HCT116 (cell line): ENCODE measurements around the gene CCDC187. TPM values are rescaled to one million over a fixed set of nuclear protein-coding genes. Genes with fewer than 3 reads are reported as not detected.

Source experiments
- ATAC-seq: fragments of 200-7000 bp; cut with Tn5 transposase; 2 replicates; pipeline ENCODE4 v1.9.1; 2020; ENCODE audit warnings: mild to moderate bottlenecking, moderate library complexity
- BruUV-seq: library from RNA; stranded (reverse); fragments of 400-500 nt; replicated peaks from 2 replicates; lab custom pipeline; 2021; lab: Mats Ljungman, UMichigan
- CTCF ChIA-PET: fragments of 300-600 bp; sonication (Branson Sonifier 250); formaldehyde crosslinking; loops from one replicate; lab custom pipeline; 2021; ENCODE audit warnings: antibody characterized with exemption; lab: Charles Lee
- POLR2A ChIA-PET: fragments of 300-600, 350-600 bp; sonication (Branson Sonifier 250); formaldehyde crosslinking; loops from one replicate; lab custom pipeline; 2021; ENCODE audit warnings: antibody characterized with exemption; lab: Charles Lee
- RAD21 ChIA-PET, 2 experiments: fragments of 300-600 bp; sonication (Branson Sonifier 250); formaldehyde crosslinking; loops; one replicate each; lab custom pipeline; 2023; ENCODE audit warnings: low total read pairs in 2 of 2; ENCODE audit not compliant: uncharacterized antibody in 2 of 2, unreplicated experiment in 2 of 2, low non-redundant PET in 1 of 2; lab: Charles Lee
- DNase-seq: peaks from one replicate; pipeline ENCODE4 v3.0.0-alpha.2; 2010; ENCODE audit warnings: low read depth, low spot score
- H2AFZ ChIP-seq: fragments of 200-600 bp; shearing (Covaris generic), sonication (generic); 2 replicates; pipeline ENCODE4 v1.6.1; 2017; ENCODE audit warnings: low read depth, mixed run types, mixed read lengths, antibody characterized with exemption, low read length; ENCODE audit not compliant: poor library complexity, severe bottlenecking
- H3K27ac ChIP-seq: 2 replicates; pipeline ENCODE4 v1.5.1; 2012; ENCODE audit warnings: low read depth, low read length
- H3K27me3 ChIP-seq: fragments of 200-600 bp; sonication (generic); 2 replicates; pipeline ENCODE4 v1.6.1; 2016; ENCODE audit warnings: mixed run types, low read length, mixed read lengths; ENCODE audit not compliant: insufficient read depth
- H3K36me3 ChIP-seq, 2 experiments: fragments of 200-500 bp in 1 of 2; fragments of 200-600 bp in 1 of 2; sonication (Bioruptor generic) in 1 of 2; sonication (generic) in 1 of 2; 2 replicates each; pipeline versions ENCODE4 v1.5.1 to v1.6.1; 2014 to 2016; ENCODE audit warnings: low read length in 2 of 2, inconsistent platforms in 1 of 2, mixed read lengths in 1 of 2, mixed run types in 1 of 2; ENCODE audit not compliant: insufficient read depth in 2 of 2, control insufficient read depth in 1 of 2
- H3K4me1 ChIP-seq, 2 experiments: fragments of 200-600 bp in 1 of 2; sonication (generic) in 1 of 2; 2 replicates each; pipeline versions ENCODE4 v1.5.1 to v1.6.1; 2012 to 2017; ENCODE audit warnings: low read length in 2 of 2, inconsistent platforms in 1 of 2, mild to moderate bottlenecking in 1 of 2, mixed read lengths in 1 of 2, mixed run types in 1 of 2, moderate library complexity in 1 of 2; ENCODE audit not compliant: insufficient read depth in 2 of 2, control insufficient read depth in 1 of 2
- H3K4me2 ChIP-seq: fragments of 200-600 bp; sonication (generic); 2 replicates; pipeline ENCODE4 v1.6.1; 2017; ENCODE audit warnings: mixed run types, low read length, mixed read lengths
- H3K4me3 ChIP-seq, 2 experiments: fragments of 200-600 bp in 1 of 2; sonication (generic) in 1 of 2; replicated peaks in 1 of 2; 2 replicates each; pipeline ENCODE4 v1.5.1; 2011 to 2016; ENCODE audit warnings: low read length in 2 of 2, control low read depth in 1 of 2, low read depth in 1 of 2, mild to moderate bottlenecking in 1 of 2, mixed read lengths in 1 of 2, mixed run types in 1 of 2
- H3K79me2 ChIP-seq: fragments of 200-600 bp; sonication (generic); 2 replicates; pipeline ENCODE4 v1.6.1; 2017; ENCODE audit warnings: mild to moderate bottlenecking, mixed run types, low read length, moderate library complexity, mixed read lengths; ENCODE audit not compliant: insufficient read depth
- H3K9ac ChIP-seq: fragments of 200-600 bp; sonication (generic); 2 replicates; pipeline ENCODE4 v1.6.1; 2016; ENCODE audit warnings: low read length, mixed read lengths
- H3K9me2 ChIP-seq: fragments of 200-600 bp; sonication (generic), shearing (Covaris generic); 2 replicates; pipeline ENCODE4 v1.6.1; 2017; ENCODE audit warnings: mixed run types, mild to moderate bottlenecking, moderate library complexity; ENCODE audit not compliant: insufficient read depth
- H3K9me3 ChIP-seq, 2 experiments: fragments of 200-500 bp in 1 of 2; fragments of 200-600 bp in 1 of 2; sonication (Bioruptor generic) in 1 of 2; sonication (generic) in 1 of 2; 2 replicates each; pipeline ENCODE4 v1.6.1; 2014 to 2017; ENCODE audit warnings: low read length in 2 of 2, mixed read lengths in 2 of 2, inconsistent platforms in 1 of 2, low read depth in 1 of 2, mild to moderate bottlenecking in 1 of 2, mixed run types in 1 of 2, moderate library complexity in 1 of 2; ENCODE audit not compliant: control insufficient read depth in 1 of 2, insufficient read depth in 1 of 2
- H4K20me1 ChIP-seq: fragments of 200-600 bp; sonication (generic), shearing (Covaris generic); 2 replicates; pipeline ENCODE4 v1.6.1; 2017; ENCODE audit warnings: mixed run types, mild to moderate bottlenecking, moderate library complexity; ENCODE audit not compliant: insufficient read depth
- CBX3 ChIP-seq: IDR thresholded peaks from 2 replicates; pipeline ENCODE4 v1.6.1; 2012; ENCODE audit warnings: low read depth
- CEBPB ChIP-seq: IDR thresholded peaks from 2 replicates; pipeline ENCODE4 v1.6.1; 2012; ENCODE audit warnings: low read depth
- CTCF ChIP-seq, 3 experiments: fragments of 200-600 bp in 1 of 3; sonication (generic) in 1 of 3; IDR thresholded peaks in 2 of 3; conservative IDR thresholded peaks in 1 of 3; 2 replicates each; pipeline ENCODE4 v1.5.1; 2012 to 2017; ENCODE audit warnings: low read depth in 2 of 3, low read length in 2 of 3, antibody characterized with exemption in 1 of 3, borderline replicate concordance in 1 of 3, control low read depth in 1 of 3, mild to moderate bottlenecking in 1 of 3, mixed read lengths in 1 of 3, mixed run types in 1 of 3, moderate library complexity in 1 of 3; ENCODE audit not compliant: insufficient read depth in 1 of 3
- ELF1 ChIP-seq: IDR thresholded peaks from 2 replicates; pipeline ENCODE4 v1.6.1; 2012; ENCODE audit warnings: low read depth, borderline replicate concordance
- EZH2 ChIP-seq: fragments of 200-600 bp; sonication (generic); IDR thresholded peaks from 2 replicates; pipeline ENCODE4 v1.6.1; 2017; ENCODE audit warnings: antibody characterized with exemption, mixed run types
- EZH2phosphoT487 ChIP-seq: fragments of 200-600 bp; IDR thresholded peaks from 2 replicates; pipeline ENCODE4 v1.6.1; 2018; ENCODE audit warnings: antibody characterized with exemption, borderline replicate concordance
- JUND ChIP-seq: IDR thresholded peaks from 2 replicates; pipeline ENCODE4 v1.6.1; 2012
- POLR2AphosphoS5 ChIP-seq: IDR thresholded peaks from 2 replicates; pipeline ENCODE4 v1.6.1; 2011; ENCODE audit warnings: mild to moderate bottlenecking, low read depth, low read length, moderate library complexity
- SIN3A ChIP-seq: IDR thresholded peaks from 2 replicates; pipeline ENCODE4 v1.6.1; 2012; ENCODE audit warnings: low read depth
- SRF ChIP-seq: IDR thresholded peaks from 2 replicates; pipeline ENCODE4 v1.6.1; 2012; ENCODE audit warnings: low read depth
- YY1 ChIP-seq: IDR thresholded peaks from 2 replicates; pipeline ENCODE4 v1.6.1; 2011; ENCODE audit warnings: low read length, low read depth, moderate library complexity, mild to moderate bottlenecking; ENCODE audit not compliant: insufficient replicate concordance; ENCODE audit errors: extremely low read depth
- ZBTB33 ChIP-seq: IDR thresholded peaks from 2 replicates; pipeline ENCODE4 v1.6.1; 2011; ENCODE audit warnings: mild to moderate bottlenecking, low read length, moderate library complexity; ENCODE audit not compliant: insufficient replicate concordance; ENCODE audit errors: extremely low read depth
- ZFX ChIP-seq: fragments of 450-650 bp; IDR thresholded peaks from 2 replicates; pipeline ENCODE4 v1.6.1; 2017
- ZNF274 ChIP-seq: fragments of 200-500 bp; sonication (Bioruptor generic); IDR thresholded peaks from 2 replicates; pipeline ENCODE4 v1.6.1; 2014; ENCODE audit warnings: mild to moderate bottlenecking, low read depth, low read length, inconsistent platforms
- intact Hi-C: fragments of 100-400 bp; cut with micrococcal nuclease; formaldehyde crosslinking; loops from 2 replicates; pipeline ENCODE4 v1.10.0; 2022
- total RNA-seq: library from RNA; stranded (reverse); gene quantifications from one replicate; pipeline ENCODE4 v1.2.1, GENCODE V29; 2021; ENCODE audit not compliant: unreplicated experiment

CCDC187 gene
- total RNA-seq, 1 experiment from 2014 or later: 4.6 TPM

- H3K4me3 ChIP-seq: peak overlapping the region; percentile 46 to 71
- no peak for TF ChIP-seq ELF1
- no peak for TF ChIP-seq ZBTB33
- TF ChIP-seq, all 23 proteins: peak for 0
- Histone ChIP-seq H3K36me3 (no peaks in the 10 kb centered on the region), H3K9me2 (no peaks in the 10 kb centered on the region), H3K79me2 (peaks cover 20% of the 10 kb centered on the region; the same call in 1 of the 2 replicates), H3K4me2 (peak overlapping the region; percentile 98), H3K4me1 (peaks cover 8 to 42% of the 10 kb centered on the region in 2 experiments; a peak in 3 of 4 replicates), H3K9ac (peak overlapping the region; percentile 56), H3K27ac (peak overlapping the region; percentile 3; the same call in 1 of the 2 replicates), H3K9me3 (no peaks in the 10 kb centered on the region), H2AFZ (no peak overlapping the region), H3K27me3 (no peaks in the 10 kb centered on the region), H4K20me1 (no peaks in the 10 kb centered on the region)
- intact Hi-C loops: no loop called here
- ChIA-PET CTCF (interaction anchor here (1.2 kb wide), 1 partner anchor 36 kb away, joined by 3 read pairs; no protein-coding TSS in a partner anchor), POLR2A (no interaction called here), RAD21 (no interaction called here)
- ATAC-seq (no peak; the same call in 1 of the 2 replicates), DNase-seq (no peak)
- no TSS peak for BruUV-seq
Measured at GRCh38 chr9:136326761-136327303, 22.9 kb upstream of the CCDC187 start.

- H3K9me2 ChIP-seq: no peaks in the 10 kb centered on the region
- no peak for ATAC-seq
Measured at GRCh38 chr9:136326061-136326760, 22.3 kb upstream of the CCDC187 start.

More at GRCh38 chr9:136326061-136326760, 22.3 kb upstream of the CCDC187 start:
- Histone ChIP-seq H3K79me2 (peaks cover 20% of the 10 kb centered on the region; the same call in 1 of the 2 replicates), H3K36me3 (no peaks in the 10 kb centered on the region), H3K27me3 (no peaks in the 10 kb centered on the region), H3K4me2 (no peak overlapping the region; the same call in 1 of the 2 replicates), H3K27ac (no peak overlapping the region; the same call in 1 of the 2 replicates), H3K9ac (no peak overlapping the region), H3K9me3 (no peaks in the 10 kb centered on the region), H3K4me3 (no peak overlapping the region), H2AFZ (no peak overlapping the region), H4K20me1 (no peaks in the 10 kb centered on the region), H3K4me1 (peaks cover 8 to 42% of the 10 kb centered on the region in 2 experiments; a peak in 3 of 4 replicates)
- DNase-seq: no peak
- ChIA-PET POLR2A (no interaction called here), RAD21 (no interaction called here), CTCF (interaction anchor here (0.6 to 1.2 kb wide), 3 partner anchors 20 to 150 kb away, joined by 3 to 4 read pairs (median 3); no protein-coding TSS in a partner anchor)
- no TSS peak for BruUV-seq
- intact Hi-C loops: no loop called here
- TF ChIP-seq POLR2AphosphoS5 (no peak), CBX3 (no peak), CTCF (IDR thresholded peaks at IDR 0.05 in 2 of 3, conservative IDR thresholded peaks at IDR 0.05 in 1 of 3; ENCODE audit: borderline replicate concordance in 1 of 3, insufficient read depth in 1 of 3, low read depth in 2 of 3, low read length in 2 of 3) (no peak), SRF (no peak), YY1 (no peak), EZH2phosphoT487 (no peak), ZFX (no peak), ELF1 (no peak), CEBPB (no peak), JUND (no peak), ZNF274 (no peak), EZH2 (no peak), SIN3A (no peak)
